Measurements from ENCODE around the gene OR6C65.

Gene OR6C65

GRCh38 chr12:55448825-55449224 lies 48.5 kb downstream of the OR6C65 start:
- DNase-seq: no peak
